HepG2 (cell line): ENCODE data around the gene TRPC6. TPM values are rescaled to one million over a fixed set of nuclear protein-coding genes. Genes with fewer than 3 reads are reported as not detected.

Experiments
- ATAC-seq: fragments of 200-7000 bp; cut with Tn5 transposase; 3 replicates; pipeline ENCODE4 v1.9.1; 2020; ENCODE audit warnings: mild to moderate bottlenecking, moderate library complexity
- BruUV-seq: library from RNA; stranded (reverse); fragments of 400-500 nt; replicated peaks from 2 replicates; lab custom pipeline; 2021; lab: Mats Ljungman, UMichigan
- CTCF ChIA-PET: fragments of 300-600 bp; formaldehyde crosslinking; extraction: SDS; loops from one replicate; lab custom pipeline; 2021; ENCODE audit warnings: low total read pairs, inconsistent platforms, low intra/inter-chr PET ratio; lab: Yijun Ruan, JAX
- POLR2A ChIA-PET: fragments of 350-600 bp; sonication (Branson Sonifier 250); formaldehyde crosslinking; loops from one replicate; lab custom pipeline; 2020; ENCODE audit warnings: antibody characterized with exemption, inconsistent platforms; lab: Yijun Ruan, JAX
- DNase-seq: peaks from one replicate; pipeline ENCODE4 v3.0.0-alpha.2; 2015; ENCODE audit warnings: low spot score
- FAIRE-seq: peaks from 3 replicates; lab custom pipeline; 2011; peaks lifted over from hg19 to GRCh38; lab: Jason Lieb, UNC
- H2AFZ ChIP-seq: one replicate; pipeline ENCODE4 v1.6.1; 2011; ENCODE audit warnings: low read length, inconsistent platforms
- H3K27ac ChIP-seq: fragments of 300-600 bp; 3 replicates; pipeline ENCODE4 v1.8.0; 2011; ENCODE audit warnings: mixed run types, mild to moderate bottlenecking, mixed read lengths, low read length, inconsistent platforms; ENCODE audit not compliant: insufficient read depth; ENCODE audit errors: extremely low read length
- H3K27me3 ChIP-seq, 2 experiments: fragments of 200-600 bp in 1 of 2; 2 replicates in 1 of 2; 3 replicates in 1 of 2; pipeline versions ENCODE4 v1.6.0 to v1.8.0; 2011; ENCODE audit warnings: low read length in 2 of 2, mild to moderate bottlenecking in 2 of 2, moderate library complexity in 2 of 2, inconsistent platforms in 1 of 2; ENCODE audit not compliant: insufficient read depth in 2 of 2, control insufficient read depth in 1 of 2
- H3K36me3 ChIP-seq, 2 experiments: fragments of 200-600 bp in 1 of 2; replicated peaks in 1 of 2; 2 replicates in 1 of 2; 3 replicates in 1 of 2; pipeline versions ENCODE4 v1.5.1 to v1.8.0; 2011; ENCODE audit warnings: low read length in 2 of 2, inconsistent platforms in 1 of 2; ENCODE audit not compliant: insufficient read depth in 2 of 2, control insufficient read depth in 1 of 2
- H3K4me1 ChIP-seq: 2 replicates; pipeline ENCODE4 v1.5.1; 2012; ENCODE audit warnings: low read length, inconsistent platforms; ENCODE audit not compliant: insufficient read depth
- H3K4me2 ChIP-seq: 2 replicates; pipeline ENCODE4 v1.6.0; 2011; ENCODE audit warnings: low read depth, low read length, inconsistent platforms
- H3K4me3 ChIP-seq, 3 experiments: fragments of 200-600 bp in 1 of 3; sonication (generic), shearing (Covaris generic) in 1 of 3; replicated peaks in 1 of 3; 2 replicates each; pipeline ENCODE4 v1.5.1; 2011 to 2016; ENCODE audit warnings: low read length in 3 of 3, inconsistent platforms in 2 of 3, low read depth in 2 of 3, mild to moderate bottlenecking in 2 of 3, control low read depth in 1 of 3, mixed read lengths in 1 of 3; ENCODE audit not compliant: insufficient read depth in 1 of 3
- H3K79me2 ChIP-seq: one replicate; pipeline ENCODE4 v1.6.1; 2011; ENCODE audit warnings: low read length, inconsistent platforms; ENCODE audit not compliant: insufficient read depth
- H3K9ac ChIP-seq: 2 replicates; pipeline ENCODE4 v1.6.0; 2011; ENCODE audit warnings: mild to moderate bottlenecking, low read depth, low read length, inconsistent platforms; ENCODE audit not compliant: insufficient read depth
- H3K9me3 ChIP-seq: 2 replicates; pipeline ENCODE4 v1.5.1; 2012; ENCODE audit warnings: mild to moderate bottlenecking, low read length
- H4K20me1 ChIP-seq: 2 replicates; pipeline ENCODE4 v1.6.0; 2011; ENCODE audit warnings: inconsistent platforms, mild to moderate bottlenecking, low read length, moderate library complexity; ENCODE audit not compliant: insufficient read depth
- CEBPG ChIP-seq: IDR thresholded peaks from 2 replicates; pipeline ENCODE4 v1.6.1; 2016
- GABPB1 ChIP-seq: IDR thresholded peaks from 2 replicates; pipeline ENCODE4 v1.6.1; 2016; ENCODE audit warnings: mild to moderate bottlenecking, missing genetic modification reagents, moderate library complexity, missing compliant biosample characterization
- HNRNPL ChIP-seq: fragments of 200-400 bp; formaldehyde crosslinking; IDR thresholded peaks from 2 replicates; pipeline ENCODE4 v1.6.1; 2017; ENCODE audit warnings: mild to moderate bottlenecking, low read depth, low read length
- KLF9 ChIP-seq: IDR thresholded peaks from 2 replicates; pipeline ENCODE4 v1.6.1; 2016; ENCODE audit warnings: low read depth
- LRRFIP1 ChIP-seq: sonication (generic); formaldehyde crosslinking; conservative IDR thresholded peaks from 2 replicates; pipeline ENCODE4 v1.4.0; 2020; ENCODE audit warnings: missing genetic modification reagents
- MEF2D ChIP-seq: sonication (generic); formaldehyde crosslinking; IDR thresholded peaks from 2 replicates; pipeline ENCODE4 v1.5.1; 2020; ENCODE audit warnings: mild to moderate bottlenecking, missing genetic modification reagents
- MIXL1 ChIP-seq: IDR thresholded peaks from 2 replicates; pipeline ENCODE4 v1.6.1; 2016
- NAIF1 ChIP-seq: sonication (generic); formaldehyde crosslinking; IDR thresholded peaks from 2 replicates; pipeline ENCODE4 v1.5.0; 2020; ENCODE audit warnings: mild to moderate bottlenecking, missing genetic modification reagents, borderline replicate concordance
- PPARG ChIP-seq: conservative IDR thresholded peaks from 2 replicates; pipeline ENCODE4 v1.6.1; 2016; ENCODE audit warnings: missing biosample characterization, missing genetic modification reagents
- RAD51 ChIP-seq: fragments of 450-650 bp; IDR thresholded peaks from 2 replicates; pipeline ENCODE4 v1.6.1; 2016; ENCODE audit warnings: borderline replicate concordance
- SP5 ChIP-seq: IDR thresholded peaks from 2 replicates; pipeline ENCODE4 v1.6.1; 2016; ENCODE audit warnings: low read depth, borderline replicate concordance
- TCF12 ChIP-seq, 2 experiments: fragments of 450-650 bp in 1 of 2; sonication (generic) in 1 of 2; formaldehyde crosslinking in 1 of 2; IDR thresholded peaks; 2 replicates each; pipeline versions ENCODE4 v1.6.1 to v1.8.0; 2017 to 2022; ENCODE audit warnings: antibody characterized with exemption in 1 of 2, mild to moderate bottlenecking in 1 of 2, missing genetic modification reagents in 1 of 2, moderate library complexity in 1 of 2
- ZFP36L2 ChIP-seq: sonication (generic); formaldehyde crosslinking; IDR thresholded peaks from 2 replicates; pipeline ENCODE4 v1.4.0; 2020; ENCODE audit warnings: missing genetic modification reagents
- ZNF333 ChIP-seq: sonication (generic); formaldehyde crosslinking; IDR thresholded peaks from 2 replicates; pipeline ENCODE4 v1.4.0; 2020; ENCODE audit warnings: mild to moderate bottlenecking, missing genetic modification reagents, borderline replicate concordance
- ZNF678 ChIP-seq: sonication (generic); formaldehyde crosslinking; IDR thresholded peaks from 2 replicates; pipeline ENCODE4 v1.4.0; 2020; ENCODE audit warnings: mild to moderate bottlenecking, missing genetic modification reagents
- ZNF780A ChIP-seq: sonication (generic); formaldehyde crosslinking; IDR thresholded peaks from 2 replicates; pipeline ENCODE4 v1.8.0; 2022; ENCODE audit warnings: mild to moderate bottlenecking, missing genetic modification reagents, moderate library complexity
- ZNF878 ChIP-seq: sonication (generic); formaldehyde crosslinking; IDR thresholded peaks from 2 replicates; pipeline ENCODE4 v1.8.1; 2023; ENCODE audit warnings: mild to moderate bottlenecking, missing genetic modification reagents, moderate library complexity
- WGBS: methylation state at CpG from one replicate; pipeline ENCODE4 v1.1.6; 2017; ENCODE audit warnings: low lambda C conversion rate; 5-methylcytosine and 5-hydroxymethylcytosine counted together
- in situ Hi-C: cut with HindIII; loops from 2 replicates; pipeline ENCODE4 v1.10.0; 2017; ENCODE audit warnings: low pct_unique_long_range_greater_than_20kb; ENCODE audit not compliant: extremely low pct_ligation_motif_present
- intact Hi-C: fragments of 100-400 bp; cut with micrococcal nuclease; formaldehyde crosslinking; loops from one replicate; pipeline ENCODE4 v1.10.0; 2022; ENCODE audit not compliant: unreplicated experiment
- polyA plus RNA-seq, 8 experiments: library from polyadenylated mRNA; depleted of rRNA in 3 of 8; stranded (reverse) in 7 of 8; unstranded in 1 of 8; fragments of >200 nt; fragmentation: Illumina TruSeq in 4 of 8; extraction: Trizol in 4 of 8; gene quantifications; 2 replicates each; pipeline versions ENCODE4 v1.2.1 to v1.2.3, GENCODE V29; 2011 to 2016; ENCODE audit warnings: low read depth in 4 of 8, missing spikeins in 1 of 8, mixed read lengths in 1 of 8; ENCODE audit not compliant: insufficient read depth in 1 of 8
- total RNA-seq, 5 experiments: library from RNA; depleted of rRNA; stranded (reverse); fragments of >200 nt; fragmentation: Illumina TruSeq; extraction: Trizol; gene quantifications; 2 replicates each; pipeline ENCODE4 v1.2.3, GENCODE V29; 2016; ENCODE audit warnings: low read depth in 1 of 5
- TF ChIP-seq, protein P1 (sequence below): IDR thresholded peaks from 2 replicates; pipeline ENCODE4 v1.4.0; 2020; ENCODE audit warnings: mild to moderate bottlenecking, missing genetic modification reagents
- TF ChIP-seq, protein P2 (sequence below): sonication (generic); formaldehyde crosslinking; IDR thresholded peaks from 2 replicates; pipeline ENCODE4 v1.5.0; 2020; ENCODE audit warnings: mild to moderate bottlenecking, missing genetic modification reagents

The TRPC6 gene
- total and polyA plus RNA-seq, 2 of the 13 experiments (the other 11 are each of a cell fraction or from before 2014, with no cell fraction given) = not detected

DNA sequence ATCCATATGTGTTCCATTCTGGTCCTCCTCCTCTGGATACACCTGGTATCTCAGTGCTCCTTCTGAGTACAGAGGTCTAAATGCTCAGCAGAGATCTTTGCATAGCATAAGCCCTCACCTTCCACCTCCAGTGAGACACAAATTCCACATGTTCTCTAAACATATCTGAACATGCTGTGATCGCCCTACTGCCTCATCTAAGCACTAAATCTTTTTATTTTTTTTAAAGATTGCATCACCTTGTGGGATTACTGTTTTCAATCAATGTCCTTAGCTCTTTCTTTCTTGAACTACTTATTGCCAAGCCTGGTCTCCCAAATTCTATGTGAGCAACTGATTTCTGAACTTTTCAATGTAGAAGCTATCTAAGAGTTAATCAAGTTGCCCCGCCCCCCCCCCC is 113.4 kb downstream of the TRPC6 start (continued):
- TF ChIP-seq SP5 (no peak), ZNF678 (CRISPR knock-in tag) (no peak), LRRFIP1 (CRISPR knock-in tag) (no peak), ZFP36L2 (CRISPR knock-in tag) (no peak)
- TF ChIP-seq, all 625 proteins: peak for 0

DNA sequence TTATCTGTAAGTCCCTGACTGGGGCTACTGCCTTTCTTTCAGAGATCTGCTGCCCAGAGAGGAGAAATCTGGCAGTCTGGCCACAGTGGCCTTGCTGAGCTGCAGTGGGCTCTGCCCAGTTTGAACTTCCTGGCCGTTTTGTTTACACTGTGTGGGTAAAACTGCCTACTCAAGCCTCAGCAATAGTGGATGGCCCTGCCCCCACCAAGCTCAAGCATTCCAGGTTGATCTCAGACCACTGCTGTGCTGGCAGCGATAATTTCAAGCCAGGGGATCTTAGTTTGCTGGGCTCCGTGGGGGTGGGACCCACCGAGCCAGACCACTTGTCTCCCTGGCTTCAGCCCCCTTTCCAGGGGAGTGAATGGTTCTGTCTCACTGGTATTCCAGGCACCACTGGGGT is 117.5 kb downstream of the TRPC6 start:
- H3K27me3 ChIP-seq = no peaks in the 10 kb centered on the region
- H3K4me3 ChIP-seq = no peak overlapping the region
- ATAC-seq (peak; percentile 54), FAIRE-seq (no peak), DNase-seq (no peak)
- 0% methylated on average over 4 of the region's 4 CpGs for WGBS
- BruUV-seq = no TSS peak
- no peaks in the 10 kb centered on the region for H4K20me1 ChIP-seq
- POLR2A ChIA-PET = no interaction called here
- H3K9me3 ChIP-seq = no peaks in the 10 kb centered on the region
- CTCF ChIA-PET = no interaction called here
- no peaks in the 10 kb centered on the region for H3K36me3 ChIP-seq
- no peak overlapping the region for H3K9ac ChIP-seq
- no peaks in the 10 kb centered on the region for H3K79me2 ChIP-seq
- intact Hi-C loops = no loop called here
- H3K27ac ChIP-seq = no peak overlapping the region
- no peak overlapping the region for H2AFZ ChIP-seq
- in situ Hi-C loops = no loop called here
- peaks cover 32% of the 10 kb centered on the region for H3K4me1 ChIP-seq
- peak overlapping the region; percentile 32; the same call in 1 of the 2 replicates for H3K4me2 ChIP-seq
- TF ChIP-seq ZNF878 (CRISPR knock-in tag) (no peak), CEBPG (CRISPR knock-in tag) (no peak), GABPB1 (CRISPR knock-in tag) (0 out of 2 replicates have a peak, but pooled peaks have one; percentile 11), ZNF780A (no peak), TCF12 (IDR thresholded peaks at IDR 0.05) (no peak), TCF12 (CRISPR knock-in tag; IDR thresholded peaks at IDR 0.05) (no peak), NAIF1 (CRISPR knock-in tag) (no peak), RAD51 (no peak), MEF2D (CRISPR knock-in tag) (no peak), MIXL1 (CRISPR knock-in tag) (no peak), KLF9 (CRISPR knock-in tag) (no peak), HNRNPL (0 out of 2 replicates have a peak, but pooled peaks have one; percentile 29), ZNF333 (CRISPR knock-in tag) (no peak), PPARG (no peak)
- TF ChIP-seq, protein P1, sequence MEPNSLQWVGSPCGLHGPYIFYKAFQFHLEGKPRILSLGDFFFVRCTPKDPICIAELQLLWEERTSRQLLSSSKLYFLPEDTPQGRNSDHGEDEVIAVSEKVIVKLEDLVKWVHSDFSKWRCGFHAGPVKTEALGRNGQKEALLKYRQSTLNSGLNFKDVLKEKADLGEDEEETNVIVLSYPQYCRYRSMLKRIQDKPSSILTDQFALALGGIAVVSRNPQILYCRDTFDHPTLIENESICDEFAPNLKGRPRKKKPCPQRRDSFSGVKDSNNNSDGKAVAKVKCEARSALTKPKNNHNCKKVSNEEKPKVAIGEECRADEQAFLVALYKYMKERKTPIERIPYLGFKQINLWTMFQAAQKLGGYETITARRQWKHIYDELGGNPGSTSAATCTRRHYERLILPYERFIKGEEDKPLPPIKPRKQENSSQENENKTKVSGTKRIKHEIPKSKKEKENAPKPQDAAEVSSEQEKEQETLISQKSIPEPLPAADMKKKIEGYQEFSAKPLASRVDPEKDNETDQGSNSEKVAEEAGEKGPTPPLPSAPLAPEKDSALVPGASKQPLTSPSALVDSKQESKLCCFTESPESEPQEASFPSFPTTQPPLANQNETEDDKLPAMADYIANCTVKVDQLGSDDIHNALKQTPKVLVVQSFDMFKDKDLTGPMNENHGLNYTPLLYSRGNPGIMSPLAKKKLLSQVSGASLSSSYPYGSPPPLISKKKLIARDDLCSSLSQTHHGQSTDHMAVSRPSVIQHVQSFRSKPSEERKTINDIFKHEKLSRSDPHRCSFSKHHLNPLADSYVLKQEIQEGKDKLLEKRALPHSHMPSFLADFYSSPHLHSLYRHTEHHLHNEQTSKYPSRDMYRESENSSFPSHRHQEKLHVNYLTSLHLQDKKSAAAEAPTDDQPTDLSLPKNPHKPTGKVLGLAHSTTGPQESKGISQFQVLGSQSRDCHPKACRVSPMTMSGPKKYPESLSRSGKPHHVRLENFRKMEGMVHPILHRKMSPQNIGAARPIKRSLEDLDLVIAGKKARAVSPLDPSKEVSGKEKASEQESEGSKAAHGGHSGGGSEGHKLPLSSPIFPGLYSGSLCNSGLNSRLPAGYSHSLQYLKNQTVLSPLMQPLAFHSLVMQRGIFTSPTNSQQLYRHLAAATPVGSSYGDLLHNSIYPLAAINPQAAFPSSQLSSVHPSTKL (CRISPR knock-in tag) = peak; percentile 42
- TF ChIP-seq, protein P2, sequence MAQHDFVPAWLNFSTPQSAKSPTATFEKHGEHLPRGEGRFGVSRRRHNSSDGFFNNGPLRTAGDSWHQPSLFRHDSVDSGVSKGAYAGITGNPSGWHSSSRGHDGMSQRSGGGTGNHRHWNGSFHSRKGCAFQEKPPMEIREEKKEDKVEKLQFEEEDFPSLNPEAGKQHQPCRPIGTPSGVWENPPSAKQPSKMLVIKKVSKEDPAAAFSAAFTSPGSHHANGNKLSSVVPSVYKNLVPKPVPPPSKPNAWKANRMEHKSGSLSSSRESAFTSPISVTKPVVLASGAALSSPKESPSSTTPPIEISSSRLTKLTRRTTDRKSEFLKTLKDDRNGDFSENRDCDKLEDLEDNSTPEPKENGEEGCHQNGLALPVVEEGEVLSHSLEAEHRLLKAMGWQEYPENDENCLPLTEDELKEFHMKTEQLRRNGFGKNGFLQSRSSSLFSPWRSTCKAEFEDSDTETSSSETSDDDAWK (CRISPR knock-in tag) = no peak
